Duodenal mucosa (tissue), 2 donors: Measurements from ENCODE around the gene CTNNA1.
"Not testable (repeated sequence)": the region's sequence is repeated elsewhere in the genome, so short reads cannot be mapped to it uniquely, and the experiment has no call there.

ENCODE experiments used
- H3K27ac ChIP-seq: one replicate; pipeline ENCODE4 v1.7.0; 2013; ENCODE audit warnings: low read depth, low read length
- H3K27me3 ChIP-seq, 2 donors: one replicate each; pipeline ENCODE4 v1.7.0; 2013; ENCODE audit warnings: low read length in 2 of 2, control low read depth in 1 of 2; ENCODE audit not compliant: insufficient read depth in 2 of 2, control insufficient read depth in 1 of 2
- H3K36me3 ChIP-seq, 2 donors: one replicate each; pipeline ENCODE4 v1.7.0; 2013; ENCODE audit warnings: low read length in 2 of 2, control low read depth in 1 of 2; ENCODE audit not compliant: insufficient read depth in 2 of 2, control insufficient read depth in 1 of 2
- H3K4me1 ChIP-seq, 2 donors: one replicate each; pipeline ENCODE4 v1.7.0; 2013; ENCODE audit warnings: low read length in 2 of 2, control low read depth in 1 of 2; ENCODE audit not compliant: insufficient read depth in 2 of 2, control insufficient read depth in 1 of 2
- H3K4me3 ChIP-seq, 2 donors: one replicate each; pipeline ENCODE4 v1.7.0; 2013; ENCODE audit warnings: low read length in 2 of 2, low read depth in 1 of 2
- H3K9ac ChIP-seq, 2 donors: one replicate each; pipeline ENCODE4 v1.7.0; 2013; ENCODE audit warnings: low read length in 2 of 2, low read depth in 1 of 2
- H3K9me3 ChIP-seq, 2 donors: one replicate each; pipeline ENCODE4 v1.7.0; 2013; ENCODE audit warnings: low read length in 2 of 2, control low read depth in 1 of 2; ENCODE audit not compliant: control insufficient read depth in 1 of 2

The CTNNA1 gene

GRCh38 chr5:138905541-138905940 is 152.3 kb downstream of the CTNNA1 start:
- H3K27ac ChIP-seq = no peak overlapping the region
- no peak overlapping the region for H3K9ac ChIP-seq
- no peak overlapping the region for H3K4me3 ChIP-seq
- no peaks in the 10 kb centered on the region for H3K27me3 ChIP-seq
- H3K9me3 ChIP-seq = no peaks in the 10 kb centered on the region
- H3K36me3 ChIP-seq = peaks cover 21 to 49% of the 10 kb centered on the region in 2 donors
- H3K4me1 ChIP-seq = peaks cover 0 to 7% of the 10 kb centered on the region in 2 donors

- no peaks in the 10 kb centered on the region for H3K27me3 ChIP-seq
- H3K4me1 ChIP-seq = no peaks in the 10 kb centered on the region
- H3K9me3 ChIP-seq = no peaks in the 10 kb centered on the region
- no peak overlapping the region for H3K27ac ChIP-seq
- no peak overlapping the region for H3K9ac ChIP-seq
- no peak overlapping the region for H3K4me3 ChIP-seq
- peaks cover 11 to 48% of the 10 kb centered on the region in 2 donors for H3K36me3 ChIP-seq
These were observed 156.5 kb downstream of the CTNNA1 start for GRCh38 chr5:138909734-138910133.

- Histone ChIP-seq H3K27me3 (no peaks in the 10 kb centered on the region), H3K9ac (no peak overlapping the region), H3K27ac (no peak overlapping the region), H3K4me1 (no peaks in the 10 kb centered on the region), H3K36me3 (peaks cover 4 to 47% of the 10 kb centered on the region in 2 donors), H3K4me3 (no peak overlapping the region), H3K9me3 (no peaks in the 10 kb centered on the region)
These were observed 157.4 kb downstream of the CTNNA1 start for GRCh38 chr5:138910546-138911185.

DNA sequence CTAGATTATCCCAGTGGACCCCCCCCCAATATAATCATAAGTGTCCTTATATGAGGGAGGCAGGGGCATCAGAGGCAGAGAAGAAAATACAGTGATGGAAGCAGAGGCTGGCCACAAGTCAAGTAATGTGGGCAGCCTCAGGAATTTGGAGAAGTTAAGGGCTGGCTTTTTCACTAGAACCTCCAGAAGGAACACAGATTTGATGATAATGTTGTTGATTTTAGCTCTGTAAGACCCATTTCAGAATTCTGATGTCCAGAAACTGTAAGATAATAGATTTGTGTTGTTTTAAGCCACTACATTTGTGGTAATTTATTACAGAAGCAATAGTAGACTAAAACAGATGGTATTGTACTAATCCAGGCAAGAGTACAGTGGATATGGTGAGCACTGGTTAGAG is 158.2 kb downstream of the CTNNA1 start:
- Histone ChIP-seq H3K36me3 (peaks cover 4 to 42% of the 10 kb centered on the region in 2 donors), H3K9me3 (no peaks in the 10 kb centered on the region), H3K27ac (no peak overlapping the region), H3K4me3 (no peak overlapping the region), H3K27me3 (no peaks in the 10 kb centered on the region), H3K4me1 (no peaks in the 10 kb centered on the region), H3K9ac (no peak overlapping the region)

DNA sequence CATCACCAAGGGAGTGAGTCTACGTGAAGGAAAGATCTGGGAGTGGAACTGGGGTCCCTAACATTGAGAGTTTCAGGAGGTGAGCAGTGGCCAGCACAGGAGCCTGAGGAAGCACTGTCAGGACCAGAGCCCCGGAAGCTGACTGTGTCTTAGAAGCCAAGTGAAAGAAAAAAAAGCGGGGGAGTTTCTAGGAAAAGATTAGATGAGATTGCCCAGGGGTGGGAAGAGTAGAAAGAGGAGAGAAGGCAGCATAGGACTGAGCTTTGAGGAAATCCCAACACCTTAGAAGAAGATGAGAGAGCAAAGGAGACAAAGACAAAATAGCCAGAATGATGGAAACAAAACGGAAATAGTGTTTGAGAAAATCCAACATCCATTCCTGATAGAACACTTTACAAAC is 158.9 kb downstream of the CTNNA1 start:
- H3K4me1 ChIP-seq = no peaks in the 10 kb centered on the region
- no peak overlapping the region for H3K4me3 ChIP-seq
- peaks cover 4 to 38% of the 10 kb centered on the region in 2 donors for H3K36me3 ChIP-seq
- no peaks in the 10 kb centered on the region for H3K9me3 ChIP-seq
- no peak overlapping the region for H3K27ac ChIP-seq
- H3K27me3 ChIP-seq = no peaks in the 10 kb centered on the region
- no peak overlapping the region for H3K9ac ChIP-seq

- Histone ChIP-seq H3K4me3 (no peak overlapping the region), H3K9ac (no peak overlapping the region), H3K4me1 (no peaks in the 10 kb centered on the region), H3K36me3 (peaks cover 4 to 43% of the 10 kb centered on the region in 2 donors), H3K9me3 (no peaks in the 10 kb centered on the region), H3K27me3 (no peaks in the 10 kb centered on the region), H3K27ac (no peak overlapping the region)
These were observed 160.5 kb downstream of the CTNNA1 start for GRCh38 chr5:138913773-138914172.

DNA sequence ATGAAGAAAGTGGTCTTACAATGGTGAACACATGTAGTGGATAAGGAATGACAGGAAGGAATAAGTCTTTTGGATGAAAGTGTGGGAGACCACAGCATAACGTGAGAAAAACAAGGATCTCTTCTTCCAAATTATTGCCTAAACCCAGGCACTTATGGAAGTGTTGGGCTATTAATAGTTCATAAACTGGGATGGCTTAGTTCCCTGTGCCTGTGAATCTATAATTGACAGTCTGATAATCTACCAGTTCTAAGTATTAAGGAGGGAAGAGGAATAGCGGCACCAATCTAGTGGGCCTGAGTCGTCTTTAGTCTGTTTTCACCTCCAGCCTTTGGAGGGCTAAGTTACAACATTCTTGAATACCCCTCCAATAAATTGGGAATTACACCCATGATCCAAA is 161.1 kb downstream of the CTNNA1 start:
- Histone ChIP-seq H3K9ac (no peak overlapping the region), H3K27me3 (no peaks in the 10 kb centered on the region), H3K4me1 (no peaks in the 10 kb centered on the region), H3K27ac (no peak overlapping the region), H3K36me3 (peaks cover 5 to 46% of the 10 kb centered on the region in 2 donors), H3K9me3 (no peaks in the 10 kb centered on the region), H3K4me3 (no peak overlapping the region)

GRCh38 chr5:138918686-138919085 is 165.5 kb downstream of the CTNNA1 start:
- Histone ChIP-seq H3K27me3 (no peaks in the 10 kb centered on the region), H3K9ac (no peak overlapping the region), H3K27ac (no peak overlapping the region), H3K36me3 (peaks cover 5 to 40% of the 10 kb centered on the region in 2 donors), H3K9me3 (no peaks in the 10 kb centered on the region), H3K4me1 (no peaks in the 10 kb centered on the region), H3K4me3 (no peak overlapping the region)

DNA sequence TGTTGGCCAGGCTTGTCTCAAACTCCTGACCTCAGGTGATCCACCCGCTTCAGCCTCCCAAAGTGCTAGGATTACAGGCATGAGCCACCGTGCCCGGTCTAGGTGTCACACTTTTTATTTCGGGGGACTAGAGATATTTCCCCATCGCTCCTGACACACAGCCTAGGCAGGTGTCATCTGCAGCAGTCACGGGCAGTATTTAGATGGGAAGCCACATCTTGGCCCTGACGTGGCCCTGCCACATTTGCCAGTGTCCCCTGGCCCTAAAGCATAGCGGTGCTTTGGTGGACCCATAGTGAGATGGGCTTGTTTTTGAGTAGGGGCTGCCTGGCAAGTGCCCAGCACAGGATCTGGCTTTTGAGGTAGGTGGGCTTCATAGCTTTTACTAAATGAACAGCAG is 167.0 kb downstream of the CTNNA1 start:
- Histone ChIP-seq H3K27ac (no peak overlapping the region), H3K27me3 (no peaks in the 10 kb centered on the region), H3K4me3 (no peak overlapping the region), H3K36me3 (peaks cover 14 to 42% of the 10 kb centered on the region in 2 donors), H3K4me1 (no peaks in the 10 kb centered on the region), H3K9me3 (no peaks in the 10 kb centered on the region), H3K9ac (no peak overlapping the region)

GRCh38 chr5:138921362-138921761 is 168.1 kb downstream of the CTNNA1 start:
- not testable (repeated sequence) for H3K27ac ChIP-seq, H3K9me3 ChIP-seq, H3K4me1 ChIP-seq, H3K27me3 ChIP-seq, H3K9ac ChIP-seq, H3K4me3 ChIP-seq
- H3K36me3 ChIP-seq = peaks cover 26 to 47% of the 10 kb centered on the region in 2 donors
